Bronchial epithelial cell (primary cell): Measurements from ENCODE around the gene CYFIP2. TPM values are rescaled to one million over a fixed set of nuclear protein-coding genes. Genes with fewer than 3 reads are reported as not detected.

ENCODE experiments used
- DNase-seq: peaks from one replicate; pipeline ENCODE4 v3.0.0-alpha.2; 2010; ENCODE audit warnings: low read depth
- FAIRE-seq: peaks from 2 replicates; lab custom pipeline; 2011; peaks lifted over from hg19 to GRCh38; lab: Jason Lieb, UNC
- H3K27me3 ChIP-seq: 2 replicates; pipeline ENCODE4 v1.5.1; 2011; ENCODE audit warnings: low read length; ENCODE audit not compliant: control insufficient read depth, insufficient read depth
- H3K36me3 ChIP-seq: 2 replicates; pipeline ENCODE4 v1.5.1; 2011; ENCODE audit warnings: low read length; ENCODE audit not compliant: control insufficient read depth, insufficient read depth
- H3K4me3 ChIP-seq: 2 replicates; pipeline ENCODE4 v1.5.1; 2011; ENCODE audit warnings: mild to moderate bottlenecking, low read depth, low read length, control low read depth
- CTCF ChIP-seq: IDR thresholded peaks from 2 replicates; pipeline ENCODE4 v1.5.1; 2011; ENCODE audit warnings: mild to moderate bottlenecking, moderate library complexity, low read length, control low read depth, inconsistent platforms; ENCODE audit not compliant: insufficient read depth, severe bottlenecking
- total RNA-seq: library from RNA; depleted of rRNA; stranded (reverse); fragments of >200 nt; gene quantifications from 2 replicates; pipeline ENCODE4 v1.2.1, GENCODE V29; 2014

The CYFIP2 gene
- total RNA-seq, 1 donor from 2014 or later = 3.9 TPM

- no peak for DNase-seq
- H3K4me3 ChIP-seq = no peak overlapping the region
- peak; percentile 14 for TF ChIP-seq CTCF
These were observed 43.0 kb downstream of the CYFIP2 start for GRCh38 chr5:157308836-157309465.

GRCh38 chr5:157309796-157310195 is 43.9 kb downstream of the CYFIP2 start:
- FAIRE-seq = no peak

More at GRCh38 chr5:157308836-157309465, 43.0 kb downstream of the CYFIP2 start:
- H3K36me3 ChIP-seq = no peaks in the 10 kb centered on the region
- FAIRE-seq = no peak
- no peaks in the 10 kb centered on the region for H3K27me3 ChIP-seq

GRCh38 chr5:157311595-157311994 is 45.7 kb downstream of the CYFIP2 start:
- no peak for TF ChIP-seq CTCF
- FAIRE-seq = no peak
- no peak for DNase-seq
- Histone ChIP-seq H3K27me3 (no peaks in the 10 kb centered on the region), H3K36me3 (no peaks in the 10 kb centered on the region), H3K4me3 (no peak overlapping the region)

More at GRCh38 chr5:157309796-157310195, 43.9 kb downstream of the CYFIP2 start:
- TF ChIP-seq CTCF = no peak
- Histone ChIP-seq H3K4me3 (no peak overlapping the region), H3K36me3 (no peaks in the 10 kb centered on the region), H3K27me3 (no peaks in the 10 kb centered on the region)
- DNase-seq = no peak

GRCh38 chr5:157312492-157312891 is 46.6 kb downstream of the CYFIP2 start:
- H3K36me3 ChIP-seq = no peaks in the 10 kb centered on the region
- FAIRE-seq (no peak), DNase-seq (peak; percentile 65)
- no peaks in the 10 kb centered on the region for H3K27me3 ChIP-seq
- no peak overlapping the region for H3K4me3 ChIP-seq
- peak; percentile 76 for TF ChIP-seq CTCF

- no peak overlapping the region for H3K4me3 ChIP-seq
- FAIRE-seq (no peak), DNase-seq (no peak)
- H3K27me3 ChIP-seq = no peaks in the 10 kb centered on the region
- no peak for TF ChIP-seq CTCF
- H3K36me3 ChIP-seq = no peaks in the 10 kb centered on the region
These were observed 56.7 kb downstream of the CYFIP2 start for GRCh38 chr5:157322581-157322980.

- H3K27me3 ChIP-seq = no peaks in the 10 kb centered on the region
- DNase-seq (no peak), FAIRE-seq (no peak)
- TF ChIP-seq CTCF = no peak
- no peaks in the 10 kb centered on the region for H3K36me3 ChIP-seq
- H3K4me3 ChIP-seq = no peak overlapping the region
These were observed 57.3 kb downstream of the CYFIP2 start for GRCh38 chr5:157323107-157323706.
